GM12874 (cell line): ENCODE data around the gene SLC6A5.

Experiments
- TF ChIP-seq, protein P1 (sequence below): IDR thresholded peaks from 2 replicates; pipeline ENCODE4 v1.5.1; 2011; ENCODE audit warnings: low read depth, mild to moderate bottlenecking, control low read depth, low read length, moderate library complexity; ENCODE audit not compliant: insufficient read depth

SLC6A5 gene

DNA sequence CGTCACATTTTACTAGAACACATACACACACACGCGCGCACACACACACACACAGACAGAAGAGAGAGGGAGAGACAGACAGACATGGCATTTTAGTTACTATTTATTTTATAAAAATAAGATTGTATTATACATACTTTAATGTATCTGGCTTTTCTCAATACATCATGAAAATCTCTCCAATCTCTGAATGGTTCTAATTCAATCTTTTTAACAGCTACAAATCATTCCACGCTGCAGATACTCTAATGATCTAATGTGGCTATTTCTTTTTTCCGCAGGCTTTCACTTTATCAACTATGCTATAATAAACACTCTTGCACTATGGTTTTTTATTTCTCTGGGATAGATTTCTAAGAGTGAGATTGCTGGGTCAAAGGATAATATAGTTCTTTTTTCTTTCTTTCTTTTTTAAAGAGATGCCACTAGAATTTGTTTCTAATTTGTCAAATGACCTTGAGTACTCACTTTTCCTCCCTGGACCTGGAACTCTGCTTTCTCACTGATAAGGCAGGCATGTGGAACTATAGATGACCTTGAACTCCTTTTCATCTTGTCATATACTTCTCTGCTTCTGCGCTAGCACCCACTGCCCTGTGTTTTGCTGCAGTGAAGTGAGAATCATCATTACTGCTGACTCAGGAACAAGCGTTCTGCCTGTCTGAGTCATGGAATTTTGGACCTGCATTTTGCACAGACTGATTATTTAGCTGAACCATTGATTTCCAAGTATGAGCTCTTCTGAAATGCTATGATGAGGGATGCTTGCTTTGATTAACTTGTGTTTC lies 4.9 kb upstream of the SLC6A5 start:
- TF ChIP-seq, protein P1, sequence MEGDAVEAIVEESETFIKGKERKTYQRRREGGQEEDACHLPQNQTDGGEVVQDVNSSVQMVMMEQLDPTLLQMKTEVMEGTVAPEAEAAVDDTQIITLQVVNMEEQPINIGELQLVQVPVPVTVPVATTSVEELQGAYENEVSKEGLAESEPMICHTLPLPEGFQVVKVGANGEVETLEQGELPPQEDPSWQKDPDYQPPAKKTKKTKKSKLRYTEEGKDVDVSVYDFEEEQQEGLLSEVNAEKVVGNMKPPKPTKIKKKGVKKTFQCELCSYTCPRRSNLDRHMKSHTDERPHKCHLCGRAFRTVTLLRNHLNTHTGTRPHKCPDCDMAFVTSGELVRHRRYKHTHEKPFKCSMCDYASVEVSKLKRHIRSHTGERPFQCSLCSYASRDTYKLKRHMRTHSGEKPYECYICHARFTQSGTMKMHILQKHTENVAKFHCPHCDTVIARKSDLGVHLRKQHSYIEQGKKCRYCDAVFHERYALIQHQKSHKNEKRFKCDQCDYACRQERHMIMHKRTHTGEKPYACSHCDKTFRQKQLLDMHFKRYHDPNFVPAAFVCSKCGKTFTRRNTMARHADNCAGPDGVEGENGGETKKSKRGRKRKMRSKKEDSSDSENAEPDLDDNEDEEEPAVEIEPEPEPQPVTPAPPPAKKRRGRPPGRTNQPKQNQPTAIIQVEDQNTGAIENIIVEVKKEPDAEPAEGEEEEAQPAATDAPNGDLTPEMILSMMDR: no peak

DNA sequence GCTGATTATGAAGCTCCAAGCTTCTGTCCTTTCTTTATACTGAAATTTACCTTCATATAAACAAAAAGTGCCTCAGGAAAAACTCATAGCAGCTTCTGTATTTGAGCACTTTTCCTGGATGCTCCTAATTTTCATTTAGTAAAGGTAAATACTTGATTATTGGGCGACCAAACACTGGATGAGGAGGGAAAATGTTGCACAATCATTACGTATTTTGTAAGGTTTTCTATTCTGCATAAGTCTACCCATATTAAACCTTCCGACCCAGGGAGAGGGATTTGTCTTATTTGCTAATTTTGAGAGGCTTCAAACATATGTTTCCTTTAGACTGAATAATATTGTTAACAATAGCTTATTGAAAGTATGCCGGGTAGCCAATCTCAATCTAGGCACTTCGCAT lies 4.3 kb upstream of the SLC6A5 start:
- TF ChIP-seq, protein P1: no peak

DNA sequence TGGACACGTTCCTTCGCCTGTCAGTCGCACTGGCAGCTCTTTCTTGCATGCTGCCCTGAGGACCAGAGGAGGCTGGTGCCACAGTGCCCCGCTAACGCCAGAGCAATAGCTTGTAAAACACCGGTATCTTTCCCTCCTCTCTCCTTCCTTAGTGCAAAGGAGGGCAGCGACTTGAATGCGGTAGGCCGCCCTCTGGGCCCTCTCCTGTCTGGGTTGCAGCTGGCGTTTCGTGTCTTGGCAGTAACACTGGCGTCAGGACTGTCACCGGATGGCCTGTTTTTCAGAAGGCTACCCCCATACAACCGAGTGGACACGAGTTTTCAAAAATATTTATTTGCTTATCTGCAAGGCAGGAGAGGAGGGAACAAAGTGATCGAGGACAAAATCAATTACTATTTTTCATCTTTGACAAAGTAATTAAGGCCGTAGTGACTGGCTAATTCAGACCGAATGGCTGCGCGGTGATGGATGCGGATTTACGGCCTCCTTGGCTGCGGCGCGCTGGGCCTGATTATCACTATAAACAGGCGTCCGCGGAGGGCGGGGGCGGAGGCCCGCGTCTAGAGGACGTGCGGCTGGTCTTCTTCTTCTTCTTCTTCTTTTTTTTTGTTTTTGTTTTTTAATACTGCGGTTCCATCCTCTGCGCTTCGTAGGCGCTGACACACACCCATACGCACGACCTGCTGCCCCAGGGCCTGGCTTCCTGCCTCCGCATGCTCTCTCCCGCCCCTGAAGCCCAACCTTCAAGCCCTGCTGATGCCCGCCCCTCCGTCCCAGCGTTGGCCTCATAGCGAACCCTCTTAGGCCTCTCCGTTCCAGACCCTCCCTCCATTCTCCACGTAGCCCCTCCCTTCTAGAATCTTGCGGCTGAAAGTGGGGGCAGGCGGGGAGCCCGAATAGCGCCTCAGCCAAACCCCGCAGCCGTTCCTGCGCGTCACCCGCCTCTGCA lies 2.9 kb upstream of the SLC6A5 start:
- TF ChIP-seq, protein P1: no peak

DNA sequence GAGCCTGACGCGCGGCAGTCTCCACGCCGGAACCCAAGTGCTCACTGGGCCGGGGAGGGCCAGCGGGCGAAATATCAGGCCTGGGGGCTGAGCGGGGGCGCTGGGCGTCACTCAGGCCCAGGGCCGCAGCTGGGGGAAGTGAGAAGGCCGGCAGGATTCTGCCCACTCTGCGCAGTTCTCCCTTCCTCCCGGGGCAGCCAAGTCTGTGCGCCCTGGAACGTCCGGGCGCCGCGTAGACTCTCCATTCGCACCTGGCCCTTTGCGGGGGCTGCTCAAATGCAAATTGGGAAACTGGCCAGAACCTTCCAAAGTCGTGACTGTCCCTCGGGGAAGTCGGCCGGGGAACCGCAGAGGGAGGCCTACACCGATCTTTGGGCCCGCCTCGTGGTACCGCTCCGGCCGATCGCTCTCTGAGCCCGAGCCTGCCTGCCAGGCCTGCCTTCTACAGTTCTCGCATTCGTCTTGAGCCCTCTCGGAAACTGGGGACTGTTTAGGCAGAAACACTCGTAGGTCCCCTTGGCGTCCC lies 2.2 kb upstream of the SLC6A5 start:
- TF ChIP-seq, protein P1: no peak

DNA sequence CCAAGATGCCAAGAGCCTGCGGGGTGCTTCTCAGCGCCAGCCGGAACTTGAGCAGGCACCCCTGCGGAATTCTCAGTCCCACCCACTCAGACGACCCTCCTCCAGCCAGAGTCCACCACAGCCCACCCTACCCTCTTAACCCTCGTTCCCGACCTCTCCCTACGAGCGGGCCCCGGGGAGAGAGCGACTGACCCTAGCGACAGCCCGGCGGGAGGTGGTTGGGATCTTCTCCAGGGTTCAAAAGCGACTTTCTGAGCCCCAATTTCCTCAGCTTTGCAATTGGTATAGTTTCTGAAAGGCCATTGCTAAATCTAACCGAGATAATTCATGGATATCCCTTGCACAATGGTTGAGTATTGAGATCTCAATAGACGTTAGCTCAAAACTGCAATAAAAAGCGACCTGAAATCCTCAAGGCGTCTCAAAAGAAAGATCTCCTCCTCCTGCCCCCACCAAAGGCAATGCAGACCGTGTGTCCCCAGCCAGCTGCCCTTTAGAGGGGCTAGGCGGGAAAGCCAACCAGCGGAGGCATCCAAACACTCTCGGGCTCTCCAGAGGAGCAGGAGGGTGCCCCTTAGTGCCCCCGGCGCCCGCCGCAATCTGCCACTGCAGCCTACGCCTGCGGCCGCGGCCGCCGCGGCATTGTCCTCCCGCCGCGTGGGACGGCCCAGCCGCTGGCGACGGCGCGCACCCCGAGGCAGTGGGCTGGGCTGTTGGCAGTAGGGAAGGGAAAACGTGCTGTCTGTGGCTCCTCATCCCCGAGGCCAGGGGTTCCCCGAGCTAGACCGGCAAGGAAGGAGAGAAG lies 1.5 kb upstream of the SLC6A5 start:
- TF ChIP-seq, protein P1: no peak

DNA sequence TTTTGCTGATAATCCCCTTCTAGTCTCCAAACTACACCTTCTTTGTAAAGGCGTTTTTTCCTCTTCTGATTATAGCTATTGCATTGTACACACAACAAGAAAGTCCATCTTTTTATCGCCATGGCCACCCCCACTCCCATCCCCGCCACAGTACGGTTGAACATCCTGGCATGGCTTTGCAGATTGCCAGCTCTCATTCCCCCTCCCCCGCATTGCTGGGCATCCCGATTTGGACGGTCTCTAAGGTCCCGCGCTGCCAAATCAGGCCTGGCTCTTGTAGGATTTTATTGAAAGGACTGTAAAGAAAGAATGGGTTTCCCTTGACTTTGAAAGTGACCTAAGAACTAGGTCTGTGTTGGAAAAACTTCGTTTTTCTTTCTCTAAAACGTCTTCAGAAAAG lies 916 bp upstream of the SLC6A5 start:
- TF ChIP-seq, protein P1: no peak

DNA sequence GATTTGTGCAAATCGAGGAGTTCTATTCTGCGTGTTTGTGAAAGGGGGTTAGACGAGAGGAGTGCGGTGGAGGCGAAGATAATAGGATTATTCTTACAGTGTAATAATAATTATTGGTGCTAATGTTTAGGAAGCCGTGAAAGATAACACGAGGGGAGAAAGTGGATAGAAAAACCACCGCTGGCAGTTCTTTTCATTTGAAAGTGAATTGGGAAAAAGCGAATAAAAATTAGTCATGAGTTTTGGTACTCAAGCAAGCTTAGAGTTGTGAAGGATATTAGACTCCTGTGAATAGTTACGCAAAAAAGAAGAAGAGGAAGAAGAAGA lies 575 bp downstream of the SLC6A5 start:
- TF ChIP-seq, protein P1: no peak
